ENCODE results near the gene MYH15.
A peak's percentile ranks its signal among the peaks of the same experiment; 100 is the strongest.

The MYH15 gene

DNA sequence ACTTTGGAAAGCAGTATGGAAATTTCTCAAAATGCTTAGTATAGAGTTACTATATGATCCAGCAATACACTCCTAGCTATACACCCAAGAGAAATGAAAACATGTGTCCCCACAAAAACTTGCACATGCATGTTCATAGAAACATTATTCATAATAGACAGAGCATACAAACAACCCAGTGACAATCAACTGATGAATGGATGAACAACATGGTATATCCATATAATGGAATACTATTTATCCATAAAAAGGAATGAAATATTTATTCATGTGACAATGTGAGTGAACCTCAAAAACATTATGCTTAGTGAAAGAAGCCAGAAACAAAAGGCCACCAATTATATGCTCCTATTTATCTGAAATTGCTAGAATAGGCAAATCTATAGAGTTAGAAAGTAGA lies 6.7 kb downstream of the MYH15 start:
- no peak for DNase-seq (ENCODE audit: low read depth)

GRCh38 chr3:108501535-108501934 lies 8.9 kb downstream of the MYH15 start:
- no peak overlapping the region for H3K4me3 ChIP-seq (ENCODE audit: low read depth, low read length)
- TF ChIP-seq, protein P1, sequence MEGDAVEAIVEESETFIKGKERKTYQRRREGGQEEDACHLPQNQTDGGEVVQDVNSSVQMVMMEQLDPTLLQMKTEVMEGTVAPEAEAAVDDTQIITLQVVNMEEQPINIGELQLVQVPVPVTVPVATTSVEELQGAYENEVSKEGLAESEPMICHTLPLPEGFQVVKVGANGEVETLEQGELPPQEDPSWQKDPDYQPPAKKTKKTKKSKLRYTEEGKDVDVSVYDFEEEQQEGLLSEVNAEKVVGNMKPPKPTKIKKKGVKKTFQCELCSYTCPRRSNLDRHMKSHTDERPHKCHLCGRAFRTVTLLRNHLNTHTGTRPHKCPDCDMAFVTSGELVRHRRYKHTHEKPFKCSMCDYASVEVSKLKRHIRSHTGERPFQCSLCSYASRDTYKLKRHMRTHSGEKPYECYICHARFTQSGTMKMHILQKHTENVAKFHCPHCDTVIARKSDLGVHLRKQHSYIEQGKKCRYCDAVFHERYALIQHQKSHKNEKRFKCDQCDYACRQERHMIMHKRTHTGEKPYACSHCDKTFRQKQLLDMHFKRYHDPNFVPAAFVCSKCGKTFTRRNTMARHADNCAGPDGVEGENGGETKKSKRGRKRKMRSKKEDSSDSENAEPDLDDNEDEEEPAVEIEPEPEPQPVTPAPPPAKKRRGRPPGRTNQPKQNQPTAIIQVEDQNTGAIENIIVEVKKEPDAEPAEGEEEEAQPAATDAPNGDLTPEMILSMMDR (IDR thresholded peaks at IDR 0.05; ENCODE audit: low read depth, low read length, missing control alignments): no peak
- DNase-seq (ENCODE audit: low read depth): no peak

More for the DNA sequence above, 6.7 kb downstream of the MYH15 start:
- TF ChIP-seq, protein P1 (IDR thresholded peaks at IDR 0.05; ENCODE audit: low read depth, low read length, missing control alignments): no peak
- H3K4me3 ChIP-seq (ENCODE audit: low read depth, low read length): no peak overlapping the region

DNA sequence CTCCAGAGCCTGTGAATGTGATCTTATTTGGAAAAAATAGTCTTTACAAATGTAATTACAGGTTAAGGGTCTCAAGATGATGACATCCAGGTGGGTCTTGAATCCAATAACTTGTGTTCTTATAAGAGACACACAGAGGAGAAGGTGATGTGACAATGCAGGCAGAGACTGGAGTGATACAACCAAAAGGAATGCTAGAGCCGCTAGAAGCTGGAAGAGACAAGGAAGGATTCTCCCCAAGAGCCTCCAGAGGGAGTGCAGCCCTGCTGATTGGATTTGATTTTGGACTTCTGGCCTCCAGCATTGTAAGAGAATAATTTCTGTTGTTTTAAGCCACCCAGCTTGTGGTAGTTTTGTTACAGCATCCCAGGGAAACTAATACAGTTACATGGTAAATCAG lies 9.7 kb downstream of the MYH15 start:
- no peak overlapping the region for H3K4me3 ChIP-seq (ENCODE audit: low read depth, low read length)
- TF ChIP-seq, protein P1 (IDR thresholded peaks at IDR 0.05; ENCODE audit: low read depth, low read length, missing control alignments): no peak
- DNase-seq (ENCODE audit: low read depth): no peak

GRCh38 chr3:108497271-108497670 lies 13.1 kb downstream of the MYH15 start:
- TF ChIP-seq, protein P1 (IDR thresholded peaks at IDR 0.05; ENCODE audit: low read depth, low read length, missing control alignments): no peak
- H3K4me3 ChIP-seq (ENCODE audit: low read depth, low read length): no peak overlapping the region
- DNase-seq (ENCODE audit: low read depth): no peak

GRCh38 chr3:108495717-108496116 lies 14.7 kb downstream of the MYH15 start:
- TF ChIP-seq, protein P1 (IDR thresholded peaks at IDR 0.05; ENCODE audit: low read depth, low read length, missing control alignments): no peak
- no peak for DNase-seq (ENCODE audit: low read depth)
- H3K4me3 ChIP-seq (ENCODE audit: low read depth, low read length): no peak overlapping the region

- TF ChIP-seq, protein P1 (IDR thresholded peaks at IDR 0.05; ENCODE audit: low read depth, low read length, missing control alignments): no peak
- DNase-seq (ENCODE audit: low read depth): no peak
- no peak overlapping the region for H3K4me3 ChIP-seq (ENCODE audit: low read depth, low read length)
These were observed 15.4 kb downstream of the MYH15 start for GRCh38 chr3:108494906-108495531.

DNA sequence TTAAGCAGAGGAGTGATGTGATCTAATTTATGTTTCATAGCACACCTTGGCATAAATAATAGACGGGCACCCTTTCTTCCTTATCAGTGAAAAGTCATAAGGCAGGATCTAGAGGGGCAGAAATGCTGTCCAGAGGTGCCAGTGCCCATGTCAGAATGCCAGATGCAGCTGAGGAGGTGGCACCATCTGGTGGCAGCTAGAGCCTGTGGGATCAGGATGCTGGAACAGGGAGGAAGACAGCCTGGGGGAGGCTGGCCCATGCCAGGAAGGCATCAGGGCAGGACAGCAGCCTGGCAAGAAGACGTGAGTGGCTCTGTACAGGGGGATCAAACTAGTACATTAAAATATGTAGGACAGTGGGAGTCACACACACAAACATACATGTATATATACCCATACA lies 16.5 kb downstream of the MYH15 start:
- no peak for DNase-seq (ENCODE audit: low read depth)
- TF ChIP-seq, protein P1 (IDR thresholded peaks at IDR 0.05; ENCODE audit: low read depth, low read length, missing control alignments): peak; percentile 22
- no peak overlapping the region for H3K4me3 ChIP-seq (ENCODE audit: low read depth, low read length)

All from GM12864 (cell line).